Stimulated activated CD4-positive, alpha-beta T cell treated with anti-CD3 and anti-CD28 coated beads, Interleukin-12 subunit alpha, Interleukin-12 subunit beta, amount 100 ng/mL, for 24 hours (primary cell): ENCODE data around the gene SIAH2.

ENCODE experiments used
- DNase-seq, 2 experiments: peaks; one replicate each; pipeline ENCODE4 v3.0.0-alpha.2; 2020; ENCODE audit warnings: low read depth in 2 of 2

The SIAH2 gene

DNA sequence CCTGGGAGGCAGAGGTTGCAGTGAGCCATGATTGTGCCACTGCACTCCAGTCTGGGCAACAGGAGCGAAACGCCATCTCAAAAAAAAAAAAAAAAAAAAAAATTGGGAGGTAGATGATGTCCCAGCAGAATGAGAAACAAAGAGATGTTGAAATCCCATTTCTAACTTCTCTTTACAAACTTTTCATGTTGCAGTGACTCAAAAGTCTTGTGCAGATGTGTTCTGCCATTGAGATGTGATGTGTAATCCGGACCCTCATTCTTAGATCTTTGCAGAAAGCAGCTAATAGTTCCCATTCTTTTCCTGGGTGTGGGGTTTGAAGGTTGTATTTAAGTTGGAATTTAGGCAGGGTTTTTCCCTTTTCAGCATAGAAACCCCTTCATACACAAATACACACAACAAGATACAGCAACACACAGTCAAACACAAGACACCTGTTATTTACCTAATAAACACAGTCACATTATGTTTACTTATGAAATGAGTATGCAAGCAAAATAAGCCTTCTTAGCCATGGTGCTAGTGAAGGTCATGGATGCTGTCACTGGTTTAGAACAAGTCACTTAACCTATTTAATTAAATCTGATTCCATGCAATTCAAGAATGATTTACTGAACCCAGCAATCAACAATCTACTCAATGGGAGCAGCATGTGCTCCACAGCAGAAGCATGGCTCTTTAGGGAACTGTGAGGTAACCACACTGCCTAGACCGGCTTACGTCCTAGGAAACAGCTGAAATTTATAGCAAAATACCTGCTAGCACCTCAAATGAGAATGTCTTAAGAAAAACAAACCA, 14.9 kb downstream of the SIAH2 start:
- no peak for DNase-seq

GRCh38 chr3:150746791-150747590, 16.0 kb downstream of the SIAH2 start:
- no peak for DNase-seq

DNA sequence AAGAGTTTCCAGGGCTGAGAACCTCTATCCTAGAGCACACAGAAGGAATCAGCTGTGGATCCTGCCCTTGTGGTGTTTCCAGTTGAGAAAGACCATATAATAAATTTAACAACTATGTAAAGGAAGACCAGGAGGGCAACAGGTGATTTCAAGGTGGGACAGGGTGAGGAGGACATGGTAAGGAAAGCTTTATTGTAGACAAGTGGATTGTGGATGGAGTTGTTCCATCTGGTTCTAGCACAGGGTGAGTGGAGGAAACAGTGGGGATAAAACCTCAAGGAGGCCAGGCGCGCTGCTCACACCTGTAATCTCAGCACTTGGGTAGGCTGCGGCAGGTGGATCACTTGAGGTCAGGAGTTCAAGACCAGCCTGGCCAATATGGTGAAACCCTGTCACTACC, 17.1 kb downstream of the SIAH2 start:
- DNase-seq = no peak

DNA sequence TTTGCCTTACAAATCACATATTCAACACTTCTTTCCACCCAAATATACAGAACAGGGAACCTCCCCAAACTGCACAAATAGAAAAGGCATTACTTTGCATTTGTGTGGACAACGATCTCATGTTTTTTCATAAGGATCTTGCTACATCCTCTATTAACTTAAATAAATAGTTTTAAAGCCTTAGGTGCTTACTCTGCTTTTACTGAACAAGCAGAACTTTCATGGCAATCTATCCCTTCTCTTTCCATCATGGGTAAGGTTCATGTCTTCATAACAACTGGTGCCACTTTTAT, 18.1 kb downstream of the SIAH2 start:
- DNase-seq = no peak

DNA sequence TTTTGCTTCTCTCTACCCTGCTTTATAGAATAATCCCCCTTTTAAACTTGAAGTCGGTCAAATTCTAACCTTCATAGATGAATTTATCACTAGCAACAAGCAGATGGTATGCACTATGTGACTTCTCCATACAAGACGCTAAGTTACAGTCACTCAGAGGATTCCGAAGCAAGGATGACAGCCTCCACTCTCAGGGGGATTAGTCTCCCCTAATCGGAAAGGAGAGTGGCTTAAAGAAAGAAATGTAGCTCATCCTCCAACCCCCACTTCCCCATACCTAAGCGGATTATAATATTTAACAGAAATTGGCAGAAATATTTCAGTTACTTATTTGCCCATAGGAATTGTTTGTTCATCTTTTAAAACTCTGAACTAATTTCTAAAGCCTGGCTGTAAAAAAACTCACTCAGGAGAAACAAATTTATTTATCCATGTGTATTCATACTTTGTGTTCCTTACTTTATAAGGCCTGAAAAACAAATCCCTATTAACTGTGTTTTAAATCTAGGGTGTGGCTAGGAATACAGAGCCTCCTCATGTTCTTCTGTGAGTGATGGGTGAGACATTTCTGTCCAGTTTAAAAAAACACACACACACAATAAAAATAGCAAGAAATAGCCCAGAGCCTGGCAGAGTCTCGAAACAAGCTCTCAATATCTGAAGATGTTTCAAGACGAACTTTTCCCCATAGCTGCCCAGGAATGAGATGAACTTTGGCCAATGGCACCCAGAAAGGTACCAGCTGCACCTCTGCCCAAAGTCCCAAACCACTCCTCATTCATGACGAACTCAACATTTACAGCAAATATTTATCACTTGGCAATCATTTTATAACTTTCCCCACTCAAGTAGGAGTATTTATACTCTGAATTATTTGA, 18.7 kb downstream of the SIAH2 start:
- no peak for DNase-seq

GRCh38 chr3:150743508-150743907, 19.5 kb downstream of the SIAH2 start:
- no peak for DNase-seq

GRCh38 chr3:150742679-150743078, 20.3 kb downstream of the SIAH2 start:
- no peak for DNase-seq

- no peak for DNase-seq
Observed at GRCh38 chr3:150742141-150742523, 20.8 kb downstream of the SIAH2 start.

GRCh38 chr3:150741497-150742140, 21.4 kb downstream of the SIAH2 start:
- DNase-seq = no peak

GRCh38 chr3:150740733-150741496, 22.1 kb downstream of the SIAH2 start:
- DNase-seq = peak in 1 of 2 experiments; percentile 33

DNA sequence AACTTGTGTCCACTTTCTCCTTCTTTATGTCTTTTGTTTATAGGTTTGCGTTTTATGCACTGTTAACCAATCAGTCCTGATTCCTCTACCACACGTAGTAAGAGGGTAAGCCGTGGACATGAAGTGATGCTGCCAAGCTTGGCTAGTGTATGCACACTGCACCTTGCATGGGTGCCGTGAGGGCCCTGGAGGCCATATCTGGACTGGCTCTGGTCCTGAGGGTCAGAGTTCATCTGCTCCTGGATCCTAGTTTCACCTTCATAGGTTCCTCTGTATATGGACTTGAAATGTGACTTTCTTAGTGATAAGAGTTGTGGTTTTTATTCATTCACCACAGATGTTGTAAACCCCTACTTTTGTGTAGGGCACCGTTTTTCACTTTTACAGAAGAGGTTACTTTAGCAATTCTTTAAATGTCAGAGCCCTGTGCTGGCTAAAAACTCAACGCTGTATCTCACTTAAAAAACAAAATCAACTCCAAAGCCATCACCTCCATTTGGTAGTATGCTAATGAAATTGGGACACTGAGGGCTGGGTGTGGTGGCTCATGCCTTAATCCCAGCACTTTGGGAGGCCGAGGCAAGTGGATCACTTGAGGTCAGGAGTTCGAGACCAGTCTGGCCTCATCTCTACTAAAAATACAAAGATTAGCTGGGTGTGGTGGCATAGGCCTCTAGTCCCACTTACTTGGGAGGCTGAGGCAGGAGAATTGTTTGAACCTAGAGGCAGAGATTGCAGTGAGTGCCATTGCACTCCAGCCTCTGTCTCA, 22.9 kb downstream of the SIAH2 start:
- no peak for DNase-seq

GRCh38 chr3:150739200-150739863, 23.6 kb downstream of the SIAH2 start:
- DNase-seq = no peak

DNA sequence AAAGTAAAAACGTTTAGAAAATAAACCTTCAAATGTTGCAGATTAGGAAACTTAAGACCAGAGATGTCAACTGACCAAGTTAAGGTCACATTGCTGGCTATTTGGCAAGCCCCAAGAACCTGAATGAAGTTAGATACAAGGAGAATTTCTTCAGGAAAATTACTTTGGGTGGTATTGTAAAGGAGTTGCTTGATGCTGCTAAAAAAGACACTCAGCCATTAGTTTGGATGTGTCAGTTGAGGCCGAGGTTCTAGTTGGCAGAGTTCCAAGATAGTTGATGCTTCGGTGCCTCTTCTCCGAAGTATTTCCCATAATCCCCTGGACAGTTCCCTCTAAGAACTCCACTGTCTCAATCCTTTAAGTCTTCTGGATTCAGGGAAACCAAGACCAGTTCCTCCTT, 24.3 kb downstream of the SIAH2 start:
- DNase-seq = no peak

GRCh38 chr3:150737874-150738679, 24.9 kb downstream of the SIAH2 start:
- peak; percentile 28 to 42 for DNase-seq

DNA sequence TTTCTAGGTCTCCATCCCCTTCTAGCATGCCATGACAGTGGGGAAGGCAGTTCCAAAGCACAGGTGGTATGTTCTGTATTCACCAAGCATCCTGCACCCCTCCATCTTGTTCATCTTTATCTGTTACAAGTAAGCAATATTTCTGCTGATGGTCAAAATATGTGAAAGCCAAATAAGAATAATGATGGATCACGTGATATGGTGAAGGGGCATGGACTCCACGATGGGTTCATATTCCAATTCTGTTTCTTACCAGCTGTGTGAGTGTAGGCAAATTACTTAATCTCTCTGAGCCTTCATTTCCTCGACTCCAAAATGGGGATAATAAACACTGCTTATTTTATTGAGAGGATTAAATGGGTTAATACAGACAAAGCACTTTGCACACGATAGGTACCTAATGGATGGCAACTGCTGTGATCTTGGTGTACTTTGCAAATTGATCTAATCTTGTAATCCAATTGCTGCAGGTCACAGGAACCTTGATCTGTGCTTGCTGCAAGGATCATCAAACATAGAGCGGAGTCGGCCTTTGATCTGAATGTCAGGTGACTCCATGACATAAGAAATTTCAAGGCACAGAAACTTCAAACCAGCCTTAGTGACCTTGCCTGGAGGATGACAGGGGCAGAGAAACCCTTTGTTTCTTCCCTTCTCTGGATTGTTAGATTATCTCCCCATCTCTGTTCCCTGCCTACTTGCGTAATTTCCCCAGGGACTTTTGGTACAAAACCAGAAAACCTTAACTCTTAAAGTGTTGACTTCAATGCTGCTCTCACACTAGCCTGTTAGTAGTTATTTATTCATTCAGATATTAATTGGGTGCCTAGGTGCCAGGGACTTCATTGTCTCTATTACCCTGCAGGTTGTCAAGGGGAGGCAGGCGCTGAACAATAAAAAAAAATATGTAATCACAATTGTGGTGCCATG, 25.8 kb downstream of the SIAH2 start:
- DNase-seq = no peak

DNA sequence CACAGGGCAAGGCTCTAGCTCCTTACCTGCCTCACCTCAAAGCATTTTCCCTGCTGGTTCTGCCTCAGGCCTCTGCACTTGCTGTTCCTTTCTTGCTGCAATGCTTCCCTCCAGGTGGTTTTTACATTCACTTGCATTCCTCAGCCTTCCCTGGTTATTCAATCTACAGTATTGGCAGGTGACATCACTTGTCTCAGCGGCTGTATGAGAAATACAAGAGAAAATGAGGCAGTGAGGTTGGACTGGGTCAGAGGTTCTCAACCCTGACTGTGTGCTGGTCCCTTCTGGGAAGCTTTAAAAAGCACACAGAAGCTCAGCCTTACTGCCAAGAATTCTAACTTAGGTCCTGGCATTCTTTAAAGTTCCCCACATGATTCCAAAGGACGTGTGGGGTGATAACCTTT, 26.7 kb downstream of the SIAH2 start:
- DNase-seq = no peak

GRCh38 chr3:150734795-150735119, 28.2 kb downstream of the SIAH2 start:
- DNase-seq = no peak
